Osteocyte (in vitro differentiated cells): Measurements from ENCODE around the gene CCDC88C. TPM values are rescaled to one million over a fixed set of nuclear protein-coding genes. Genes with fewer than 3 reads are reported as not detected.
"Not testable (repeated sequence)": the region's sequence is repeated elsewhere in the genome, so short reads cannot be mapped to it uniquely, and the experiment has no call there.

Experiments used
- DNase-seq: peaks from one replicate; pipeline ENCODE4 v3.0.0; 2021; ENCODE audit warnings: mixed read lengths; ENCODE audit not compliant: unreplicated experiment; ENCODE audit errors: extremely low spot score
- H3K27ac Mint-ChIP-seq: one replicate; pipeline ENCODE4 v1.8.0; 2021; ENCODE audit warnings: mild to moderate bottlenecking, mixed read lengths; ENCODE audit not compliant: unreplicated experiment
- H3K27me3 Mint-ChIP-seq: one replicate; pipeline ENCODE4 v1.8.0; 2021; ENCODE audit warnings: mixed read lengths; ENCODE audit not compliant: unreplicated experiment
- H3K36me3 Mint-ChIP-seq: one replicate; pipeline ENCODE4 v1.8.0; 2021; ENCODE audit warnings: mixed read lengths; ENCODE audit not compliant: unreplicated experiment
- H3K4me1 Mint-ChIP-seq: one replicate; pipeline ENCODE4 v1.8.0; 2021; ENCODE audit warnings: mixed read lengths; ENCODE audit not compliant: unreplicated experiment
- H3K4me3 Mint-ChIP-seq: one replicate; pipeline ENCODE4 v1.8.0; 2021; ENCODE audit warnings: mild to moderate bottlenecking, moderate library complexity, mixed read lengths; ENCODE audit not compliant: unreplicated experiment
- H3K9me3 Mint-ChIP-seq: one replicate; pipeline ENCODE4 v1.8.0; 2021; ENCODE audit warnings: mixed read lengths; ENCODE audit not compliant: unreplicated experiment
- CTCF ChIP-seq: fragments of 200-600 bp; sonication (generic); IDR thresholded peaks from 2 replicates; pipeline ENCODE4 v1.5.0; 2021; ENCODE audit warnings: antibody characterized with exemption, mild to moderate bottlenecking, moderate library complexity
- total RNA-seq: library from RNA; stranded (reverse); gene quantifications from 2 replicates; pipeline ENCODE4 v1.2.1, GENCODE V29; 2021

The CCDC88C gene
- total RNA-seq, 1 donor from 2014 or later = 1.4 TPM

DNA sequence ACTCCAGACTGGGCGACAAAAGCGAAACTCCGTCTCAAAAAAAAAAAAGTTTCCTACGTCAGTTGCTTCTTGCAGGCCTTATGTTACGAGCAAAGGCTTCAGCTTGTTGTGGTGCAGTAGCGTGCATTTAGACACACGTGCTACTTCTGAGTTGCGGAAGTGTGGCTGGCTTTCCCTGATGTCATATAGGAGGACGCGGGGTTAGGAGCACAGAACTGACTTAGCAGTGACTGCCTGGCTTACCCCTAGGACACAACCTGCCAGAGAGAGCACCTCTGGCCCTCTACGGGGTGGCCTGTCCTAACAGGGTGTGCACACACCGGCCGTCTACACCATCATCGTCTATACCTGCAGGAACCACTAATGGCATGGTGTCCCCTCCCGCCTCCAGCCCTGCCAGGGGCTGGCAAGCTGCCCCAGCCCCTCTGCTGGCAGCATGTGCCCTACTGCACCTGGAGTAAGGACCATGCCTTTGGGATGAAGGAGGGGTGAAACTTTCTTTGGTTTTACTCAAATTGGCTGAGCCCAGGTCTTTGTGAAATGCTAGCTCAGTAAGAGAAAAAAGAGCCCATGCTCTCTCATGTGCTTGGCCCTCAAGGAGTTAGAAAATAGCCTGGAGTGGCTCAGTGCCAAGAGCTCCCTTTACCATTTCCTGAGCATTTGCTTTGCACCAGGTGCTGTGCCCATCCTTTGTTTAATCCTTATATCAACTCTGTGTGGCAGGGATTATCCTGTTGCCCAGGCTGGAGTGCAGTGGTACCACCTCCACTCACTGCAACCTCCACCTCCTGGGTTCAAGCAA, 171.4 kb downstream of the CCDC88C start:
- no peaks in the 10 kb centered on the region for H3K27me3 Mint-ChIP-seq
- no peaks in the 10 kb centered on the region for H3K36me3 Mint-ChIP-seq
- no peak overlapping the region for H3K27ac Mint-ChIP-seq
- H3K4me1 Mint-ChIP-seq = peaks cover 31% of the 10 kb centered on the region
- H3K9me3 Mint-ChIP-seq = peaks cover 5% of the 10 kb centered on the region
- no peak for TF ChIP-seq CTCF
- H3K4me3 Mint-ChIP-seq = no peak overlapping the region
- no peak for DNase-seq

- H3K27ac Mint-ChIP-seq, H3K4me3 Mint-ChIP-seq, H3K27me3 Mint-ChIP-seq, DNase-seq, H3K36me3 Mint-ChIP-seq, H3K9me3 Mint-ChIP-seq: not testable (repeated sequence)
- peaks cover 28% of the 10 kb centered on the region for H3K4me1 Mint-ChIP-seq
Measured at GRCh38 chr14:91245616-91246015, 172.0 kb downstream of the CCDC88C start.

GRCh38 chr14:91245029-91245428, 172.6 kb downstream of the CCDC88C start:
- DNase-seq = no peak
- no peak for TF ChIP-seq CTCF
- no peak overlapping the region for H3K27ac Mint-ChIP-seq
- no peak overlapping the region for H3K4me3 Mint-ChIP-seq
- peaks cover 22% of the 10 kb centered on the region for H3K4me1 Mint-ChIP-seq
- H3K27me3 Mint-ChIP-seq = no peaks in the 10 kb centered on the region
- H3K9me3 Mint-ChIP-seq = peaks cover 8% of the 10 kb centered on the region
- no peaks in the 10 kb centered on the region for H3K36me3 Mint-ChIP-seq

DNA sequence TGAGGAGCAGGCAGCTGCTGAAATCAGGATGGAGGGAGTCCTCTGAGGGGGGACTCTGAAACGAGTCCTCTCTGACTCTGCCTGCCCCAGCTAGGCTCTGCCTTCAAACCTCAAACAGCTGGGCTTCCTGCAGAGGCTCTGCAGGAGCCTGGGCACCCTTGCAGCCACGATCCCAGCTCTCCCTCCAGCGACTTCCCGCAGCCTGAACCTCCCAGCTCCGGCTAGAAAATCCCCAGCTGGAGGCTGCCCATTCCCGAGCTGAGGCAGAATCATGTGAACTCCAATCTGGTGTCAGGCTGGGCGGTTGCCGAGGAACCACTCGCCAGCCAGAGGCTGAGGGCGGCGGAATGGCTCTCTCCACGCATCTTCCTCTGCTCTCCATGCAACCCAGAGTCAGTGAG, 173.1 kb downstream of the CCDC88C start, which contains the start of gene GPR68:
Gene GPR68, minus strand, starts transcription at position 204 of the 401 bp plus-strand sequence. CDS start 9,654 bp downstream, outside the sequence.
- Mint-ChIP-seq H3K27me3 (no peaks in the 10 kb centered on the region), H3K36me3 (no peaks in the 10 kb centered on the region), H3K4me3 (no peak within 1 kb of the TSS), H3K27ac (peak within 1 kb of the TSS; percentile 68), H3K4me1 (peaks cover 21% of the 10 kb centered on the region), H3K9me3 (peaks cover 13% of the 10 kb centered on the region)
- DNase-seq = no peak
- no peak for TF ChIP-seq CTCF

DNA sequence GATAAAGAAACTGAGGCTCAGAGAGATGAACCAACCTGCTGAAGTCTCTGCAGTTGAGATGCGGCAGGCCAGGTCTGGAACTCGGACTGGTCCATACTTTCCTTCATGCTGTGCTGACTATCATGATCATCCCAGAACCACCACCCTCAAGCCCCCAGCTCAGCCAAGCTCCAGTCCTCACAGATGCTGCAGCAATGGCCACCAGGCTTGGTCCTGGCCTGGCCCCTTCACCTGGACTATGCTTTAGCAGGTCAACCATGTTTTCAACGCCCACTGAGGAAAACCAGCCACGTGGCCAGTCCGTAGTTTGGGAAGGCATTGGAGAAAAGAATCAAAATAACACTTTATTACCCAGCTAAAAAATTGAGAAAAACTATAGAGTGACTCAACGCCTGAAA, 174.5 kb downstream of the CCDC88C start:
- H3K36me3 Mint-ChIP-seq = no peaks in the 10 kb centered on the region
- peaks cover 14% of the 10 kb centered on the region for H3K9me3 Mint-ChIP-seq
- DNase-seq = no peak
- no peak for TF ChIP-seq CTCF
- no peak overlapping the region for H3K27ac Mint-ChIP-seq
- no peak overlapping the region for H3K4me3 Mint-ChIP-seq
- no peaks in the 10 kb centered on the region for H3K27me3 Mint-ChIP-seq
- peaks cover 21% of the 10 kb centered on the region for H3K4me1 Mint-ChIP-seq
